Keratinocyte (primary cell): ENCODE measurements around the gene ENO3.

Experiments
- EZH2 ChIP-seq: IDR thresholded peaks from one replicate; pipeline ENCODE4 v1.6.1; 2012; ENCODE audit warnings: inconsistent platforms, mild to moderate bottlenecking, low read length, moderate library complexity
- TF ChIP-seq, protein P1 (sequence below), 3 experiments: IDR thresholded peaks in 1 of 3; conservative IDR thresholded peaks in 1 of 3; optimal IDR thresholded peaks in 1 of 3; 2 replicates in 2 of 3; 3 replicates in 1 of 3; pipeline versions ENCODE3 to v1.5.1; 2011; ENCODE audit warnings: low read length in 3 of 3, mild to moderate bottlenecking in 3 of 3, moderate library complexity in 2 of 3, control low read depth in 1 of 3, inconsistent platforms in 1 of 3; ENCODE audit not compliant: insufficient read depth in 2 of 3; ENCODE audit errors: extremely low read depth in 1 of 3

DNA sequence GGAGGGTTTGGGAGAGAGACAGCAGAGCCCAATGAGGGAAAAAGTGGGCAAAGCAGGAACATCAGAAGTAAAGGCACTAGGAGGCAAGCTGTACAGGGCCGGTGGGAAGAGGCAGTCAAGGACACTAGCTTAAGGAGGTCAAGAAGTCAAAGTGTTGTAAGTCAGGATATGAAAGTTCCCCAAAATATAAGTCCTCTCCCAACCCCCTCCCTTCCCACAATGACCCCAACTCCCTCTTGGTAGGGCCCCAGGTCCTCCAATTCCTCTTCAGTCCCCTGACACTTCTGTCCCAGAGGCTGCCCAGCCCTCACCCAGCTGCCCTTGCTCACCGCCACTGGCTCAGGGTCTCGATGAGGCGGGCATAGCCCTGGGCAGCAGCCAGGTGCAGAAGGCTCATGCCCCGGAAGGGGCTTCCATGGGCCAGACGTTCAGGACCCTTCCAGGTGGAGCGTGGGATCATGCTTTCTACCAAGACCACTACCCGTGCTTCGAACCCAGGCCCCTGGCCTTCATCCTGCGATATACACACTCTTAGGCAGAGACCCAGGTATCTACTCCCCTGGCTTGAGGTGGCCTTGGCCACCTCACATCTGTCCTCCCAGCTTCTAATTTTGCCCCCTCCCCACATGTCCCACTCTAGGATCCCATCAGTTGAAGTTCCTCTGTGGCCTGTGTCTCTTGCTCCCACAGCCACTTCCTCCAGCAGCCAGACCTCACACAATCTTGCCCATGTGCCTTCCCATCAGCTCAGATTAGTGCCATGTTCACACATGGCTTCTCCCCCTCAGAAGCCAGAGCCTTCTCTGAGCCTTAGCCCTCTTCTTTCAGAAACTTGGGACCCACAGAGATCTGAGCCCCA, 22.6 kb downstream of the ENO3 start:
- TF ChIP-seq, protein P1, sequence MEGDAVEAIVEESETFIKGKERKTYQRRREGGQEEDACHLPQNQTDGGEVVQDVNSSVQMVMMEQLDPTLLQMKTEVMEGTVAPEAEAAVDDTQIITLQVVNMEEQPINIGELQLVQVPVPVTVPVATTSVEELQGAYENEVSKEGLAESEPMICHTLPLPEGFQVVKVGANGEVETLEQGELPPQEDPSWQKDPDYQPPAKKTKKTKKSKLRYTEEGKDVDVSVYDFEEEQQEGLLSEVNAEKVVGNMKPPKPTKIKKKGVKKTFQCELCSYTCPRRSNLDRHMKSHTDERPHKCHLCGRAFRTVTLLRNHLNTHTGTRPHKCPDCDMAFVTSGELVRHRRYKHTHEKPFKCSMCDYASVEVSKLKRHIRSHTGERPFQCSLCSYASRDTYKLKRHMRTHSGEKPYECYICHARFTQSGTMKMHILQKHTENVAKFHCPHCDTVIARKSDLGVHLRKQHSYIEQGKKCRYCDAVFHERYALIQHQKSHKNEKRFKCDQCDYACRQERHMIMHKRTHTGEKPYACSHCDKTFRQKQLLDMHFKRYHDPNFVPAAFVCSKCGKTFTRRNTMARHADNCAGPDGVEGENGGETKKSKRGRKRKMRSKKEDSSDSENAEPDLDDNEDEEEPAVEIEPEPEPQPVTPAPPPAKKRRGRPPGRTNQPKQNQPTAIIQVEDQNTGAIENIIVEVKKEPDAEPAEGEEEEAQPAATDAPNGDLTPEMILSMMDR (optimal IDR thresholded peaks at IDR 0.05 in 1 of 3, IDR thresholded peaks at IDR 0.05 in 1 of 3, conservative IDR thresholded peaks at IDR 0.05 in 1 of 3; ENCODE audit: extremely low read depth in 1 of 3, insufficient read depth in 2 of 3, low read length in 3 of 3): no peak
- TF ChIP-seq EZH2: no peak
